Esophagus mucosa (tissue), 1 donor: ENCODE data around the gene MGMT. TPM values are rescaled to one million over a fixed set of nuclear protein-coding genes. Genes with fewer than 3 reads are reported as not detected.

Experiments used
- ATAC-seq: fragments of 200-7000 bp; cut with Tn5 transposase; one replicate; pipeline ENCODE4 v1.9.1; 2020
- total RNA-seq: library from RNA; stranded (reverse); gene quantifications from one replicate; pipeline ENCODE4 v1.2.4, GENCODE V29; 2023
- donor health status: DM: yes; HTN: yes; CAD: no.

MGMT gene
- total RNA-seq, 1 donor from 2014 or later, result 16.5 TPM

DNA sequence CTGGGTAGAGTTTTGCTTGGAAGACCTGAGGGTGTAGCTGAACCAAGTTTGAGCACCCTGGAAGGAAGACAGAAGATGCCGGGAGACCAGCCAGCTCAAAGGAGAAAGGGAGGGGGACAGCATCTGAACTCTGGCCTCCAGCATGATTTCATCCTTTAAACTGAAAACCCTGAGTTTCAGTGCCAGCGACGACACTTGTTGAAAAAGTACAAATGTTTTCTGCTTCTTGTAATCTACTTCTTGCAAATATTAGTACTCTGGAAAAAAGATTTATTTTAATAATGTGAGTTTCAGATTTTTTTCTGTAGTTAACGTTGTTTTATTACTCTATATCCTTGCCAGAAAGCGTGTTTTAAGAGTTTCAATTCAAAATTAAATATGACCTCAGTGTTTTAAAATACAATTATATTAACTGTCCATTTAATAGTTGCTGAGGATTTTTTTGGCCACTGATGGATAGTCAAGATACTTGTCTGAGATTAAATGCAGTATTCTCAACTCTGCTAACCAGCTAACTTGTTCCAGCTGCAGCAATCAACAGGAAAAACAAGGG is 227.7 kb downstream of the MGMT start:
- ATAC-seq, result no peak

DNA sequence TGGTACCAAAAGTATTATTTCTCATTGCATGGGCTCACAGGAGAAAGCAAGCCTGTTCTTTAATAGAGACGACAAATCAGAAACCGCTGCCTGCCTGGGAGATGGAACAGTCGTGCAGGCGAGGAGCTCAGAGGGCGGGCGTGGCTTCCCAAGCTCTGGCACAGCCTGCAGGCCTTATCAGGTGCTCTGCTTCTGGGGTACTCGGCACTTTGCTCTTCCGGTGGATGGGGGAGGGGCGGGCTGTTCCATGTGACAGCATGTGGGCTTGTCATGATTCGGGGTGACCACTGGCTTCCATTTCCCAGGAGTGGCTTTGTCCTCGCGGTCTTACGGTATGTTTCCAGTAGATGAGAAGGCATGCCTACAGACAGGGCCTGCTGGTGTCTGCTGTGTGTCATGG is 228.6 kb downstream of the MGMT start:
- no peak for ATAC-seq

DNA sequence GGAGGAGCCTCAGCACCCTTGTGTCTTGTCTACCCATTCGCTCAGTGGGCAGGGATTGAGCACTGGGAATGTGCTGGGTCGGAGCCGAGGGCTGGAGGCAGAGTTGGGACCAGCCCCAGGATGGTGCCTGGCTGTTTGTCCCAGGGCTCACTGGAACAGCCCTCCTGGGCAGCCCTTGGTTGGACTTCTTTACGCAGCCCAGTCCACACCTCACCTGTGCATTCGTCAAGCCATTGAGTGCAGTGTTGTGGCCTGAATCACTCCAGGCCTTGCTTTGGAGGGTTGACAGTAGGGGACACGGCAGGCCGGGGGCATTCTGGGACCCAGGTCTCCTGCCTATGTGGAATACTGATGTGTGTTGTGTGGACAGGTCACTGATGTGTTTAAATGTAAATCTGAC is 229.6 kb downstream of the MGMT start:
- no peak for ATAC-seq

DNA sequence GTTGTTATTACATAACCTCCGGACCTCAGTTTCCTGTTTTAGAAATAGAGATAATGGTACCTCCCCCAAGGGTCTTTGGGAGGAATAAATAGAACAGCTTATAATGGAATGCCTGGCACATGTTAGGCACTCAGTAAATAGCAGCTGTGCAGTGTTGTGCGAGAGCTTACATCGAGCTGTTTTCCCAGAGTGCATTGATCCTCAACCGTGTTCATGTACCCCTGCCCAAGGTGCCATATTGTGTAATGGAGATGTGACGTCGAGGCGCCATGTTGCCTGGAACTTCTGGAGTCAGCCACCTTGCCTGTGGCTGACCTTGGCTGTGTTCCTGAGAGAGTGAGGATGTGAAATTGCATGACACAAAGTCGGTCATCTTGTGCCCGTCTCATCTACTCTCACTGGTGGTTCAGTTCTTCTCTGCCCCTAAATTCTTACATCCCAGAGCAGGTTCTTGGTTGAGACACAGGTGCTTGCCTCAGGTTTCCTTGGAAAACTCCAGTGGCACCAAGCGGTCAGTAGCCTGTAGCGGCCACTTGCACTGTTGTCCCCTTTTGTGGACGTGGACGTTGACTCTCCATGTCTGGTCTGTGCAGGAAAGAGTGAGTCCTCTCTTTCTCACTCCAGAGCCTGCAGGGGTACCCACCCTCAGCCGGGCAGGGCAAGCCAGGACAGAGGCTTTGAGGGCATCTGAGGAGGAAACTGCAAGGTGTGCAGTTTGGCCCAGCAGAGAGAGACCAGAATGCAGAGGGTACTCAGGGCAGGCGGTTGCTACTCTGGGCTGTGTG is 230.6 kb downstream of the MGMT start:
- ATAC-seq, result no peak

DNA sequence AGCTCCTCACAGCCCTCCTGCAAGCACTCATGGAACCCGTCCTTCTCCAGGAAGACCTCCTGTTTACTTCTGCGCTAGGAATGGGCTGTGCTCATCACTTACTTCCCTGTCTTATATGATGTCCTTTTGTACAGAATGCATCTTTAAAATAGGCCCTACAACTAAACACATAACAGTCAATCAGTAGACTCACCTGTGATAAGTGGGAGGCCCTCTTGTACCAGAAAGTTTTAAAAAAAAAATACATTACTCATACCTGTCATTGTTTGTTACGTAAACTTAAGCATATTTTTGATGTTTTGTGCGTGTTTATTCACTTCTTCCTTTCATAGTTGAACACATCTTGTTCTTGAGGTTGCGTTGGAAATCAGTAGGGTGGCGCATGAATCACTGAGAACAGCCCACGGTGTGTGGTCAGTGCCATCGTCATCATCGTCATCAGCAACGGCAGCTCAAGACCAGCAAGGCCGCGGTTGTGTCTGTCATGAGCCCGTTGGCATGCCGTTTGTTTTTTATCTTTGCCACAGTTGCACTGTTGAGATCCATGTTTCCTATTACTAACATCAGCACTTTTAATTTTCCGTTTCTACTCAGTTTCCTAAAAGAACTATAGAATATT is 232.8 kb downstream of the MGMT start:
- no peak for ATAC-seq

DNA sequence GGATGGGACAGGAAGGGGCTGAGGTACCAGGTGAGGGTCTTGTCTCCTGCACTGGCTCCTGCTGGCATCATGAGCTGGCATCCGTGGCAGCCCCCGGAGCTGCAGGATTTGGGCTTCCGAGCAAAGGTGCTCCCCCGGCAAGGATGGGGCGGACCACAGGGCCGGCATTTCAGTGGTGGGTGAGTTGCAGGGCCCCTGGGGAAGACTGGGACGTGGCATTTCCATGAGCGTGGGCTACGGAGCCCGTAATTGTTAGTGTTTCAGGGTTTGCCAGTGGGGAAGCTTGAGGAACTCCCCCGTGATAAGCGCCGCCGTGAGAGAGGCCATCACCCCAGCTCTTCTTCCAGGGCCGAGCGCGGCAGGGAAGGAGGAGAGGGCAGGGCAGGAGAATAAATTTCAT is 235.6 kb downstream of the MGMT start:
- no peak for ATAC-seq

DNA sequence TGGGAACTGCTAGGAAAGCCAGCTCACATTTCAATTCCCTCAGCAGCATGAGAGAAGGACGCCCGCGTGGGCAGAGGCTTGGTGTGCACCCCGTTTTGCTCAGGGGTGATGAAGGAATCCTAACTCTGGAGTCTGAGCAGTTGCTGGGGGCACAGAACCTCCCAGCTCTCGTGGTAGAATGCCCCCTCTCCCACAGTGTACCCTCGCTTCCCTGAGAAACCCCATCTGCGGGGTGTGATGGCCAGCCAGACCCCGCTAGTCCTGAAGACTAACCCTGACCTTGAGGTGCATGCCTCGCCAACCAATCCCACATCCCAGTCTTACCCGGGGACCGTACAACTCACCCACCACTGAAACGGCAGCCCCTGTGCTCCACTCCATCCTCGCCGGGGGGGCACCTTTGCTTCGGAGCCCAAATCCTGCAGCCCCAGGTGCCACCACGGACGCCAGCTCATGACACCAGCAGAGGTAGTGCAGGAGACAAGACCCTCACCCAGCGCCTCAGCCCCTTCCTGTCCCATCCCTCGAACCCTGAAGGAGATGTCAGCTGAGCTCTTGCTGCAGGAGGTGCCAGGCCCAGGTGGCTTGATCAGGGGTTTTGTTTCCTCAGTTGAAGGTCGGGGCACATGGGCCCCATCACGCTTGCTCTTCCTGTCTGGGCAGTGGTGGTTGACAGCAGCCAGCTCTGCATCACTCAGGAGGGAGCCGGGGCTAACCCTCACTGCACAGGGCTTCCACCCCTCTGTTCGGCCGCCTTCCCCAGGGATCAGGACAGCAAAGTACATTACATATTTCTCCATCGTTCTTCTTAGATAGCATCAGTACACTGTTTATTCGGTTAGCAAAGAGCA is 236.5 kb downstream of the MGMT start:
- ATAC-seq, result no peak

DNA sequence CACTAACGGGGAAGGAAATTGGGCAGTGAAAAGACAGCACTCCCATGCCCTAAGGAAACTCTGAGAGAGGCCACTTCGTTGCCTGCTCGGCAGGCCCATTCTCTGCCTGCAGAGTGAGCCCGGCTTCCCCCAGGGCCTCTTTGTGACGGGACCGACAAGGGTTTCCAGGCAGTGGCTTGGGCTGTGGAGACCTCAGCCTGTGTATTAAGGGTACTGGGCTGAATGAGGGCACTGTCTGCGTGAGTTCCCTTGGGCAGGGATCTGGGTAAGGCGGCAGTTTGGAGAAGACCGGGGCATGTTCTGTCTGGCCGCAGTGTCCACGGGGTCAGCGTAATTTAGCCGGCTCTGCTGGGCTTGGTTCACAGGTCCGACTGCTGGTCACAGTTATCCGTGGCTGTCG is 237.2 kb downstream of the MGMT start:
- ATAC-seq, result no peak

DNA sequence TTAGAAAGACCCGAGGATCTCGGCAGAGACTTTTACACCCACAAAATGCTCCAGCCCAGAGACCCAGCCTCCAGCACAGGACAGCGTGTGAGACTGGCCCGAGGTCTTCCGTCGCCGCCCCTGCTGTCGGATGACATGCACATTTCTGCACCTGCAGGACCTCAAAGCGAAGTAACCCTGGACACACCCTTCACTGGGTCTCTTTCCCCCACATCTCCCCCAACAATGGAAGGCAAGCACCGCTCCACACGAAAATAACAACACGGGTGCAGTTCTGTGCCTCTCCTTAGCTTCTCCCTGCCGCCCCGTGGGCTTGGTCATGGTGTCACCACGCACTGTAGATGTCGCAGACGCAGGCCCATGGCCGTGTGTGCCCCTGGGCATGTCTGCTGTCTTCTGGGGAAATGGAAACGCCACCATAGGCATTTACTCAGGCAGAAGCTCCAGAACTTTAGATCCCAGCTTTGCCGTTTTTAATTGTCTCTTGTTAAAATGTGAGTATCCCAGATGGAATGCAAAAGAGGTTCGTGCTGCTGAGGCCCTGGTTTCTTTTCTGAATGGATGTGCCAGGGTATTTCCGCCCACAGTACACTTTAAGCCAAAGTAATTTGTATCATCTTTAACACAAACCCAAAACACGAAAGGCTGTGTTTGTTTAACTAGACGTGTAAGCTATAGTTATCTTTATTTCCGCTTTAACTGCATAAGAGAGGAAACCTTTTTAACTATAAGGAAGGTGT is 237.9 kb downstream of the MGMT start:
- no peak for ATAC-seq

DNA sequence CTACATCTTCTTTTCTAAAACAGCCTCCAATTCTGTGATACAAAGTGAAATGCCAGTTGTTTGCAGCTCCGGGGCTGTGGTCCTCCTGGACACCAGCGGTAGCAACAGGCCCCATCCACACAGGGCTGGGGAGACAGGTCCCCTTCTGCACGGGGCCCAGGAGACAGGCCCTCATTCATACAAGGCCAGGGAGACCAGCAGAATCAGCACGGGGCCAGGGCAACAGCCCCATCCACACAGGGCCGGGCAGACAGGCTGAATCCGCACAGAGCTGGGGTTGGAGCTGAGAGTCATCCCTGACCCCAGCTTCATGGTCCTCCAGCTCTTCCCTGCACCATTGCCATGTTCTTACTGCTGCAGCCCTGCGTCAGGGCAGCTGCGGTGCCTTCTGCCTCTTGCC is 238.6 kb downstream of the MGMT start:
- no peak for ATAC-seq

DNA sequence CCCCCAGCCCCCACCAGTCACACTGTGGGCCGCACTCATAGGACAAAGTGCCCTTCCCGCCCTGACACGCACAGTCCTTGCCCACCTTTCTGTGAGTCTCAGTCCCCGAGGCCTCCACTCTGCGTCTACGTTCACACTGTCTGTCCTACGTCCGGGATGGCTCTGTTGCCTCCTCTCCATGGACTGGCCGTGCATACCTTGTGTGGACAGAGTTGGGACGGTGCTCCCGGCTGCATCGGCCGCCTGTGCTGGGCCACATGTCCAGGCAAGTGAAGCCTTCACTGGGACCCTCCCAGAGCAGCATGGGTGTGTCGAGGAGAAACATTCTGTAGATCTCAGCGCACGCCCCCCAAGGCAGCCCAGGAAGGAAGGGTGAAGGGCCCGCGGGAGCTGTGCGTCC is 239.0 kb downstream of the MGMT start:
- no peak for ATAC-seq

DNA sequence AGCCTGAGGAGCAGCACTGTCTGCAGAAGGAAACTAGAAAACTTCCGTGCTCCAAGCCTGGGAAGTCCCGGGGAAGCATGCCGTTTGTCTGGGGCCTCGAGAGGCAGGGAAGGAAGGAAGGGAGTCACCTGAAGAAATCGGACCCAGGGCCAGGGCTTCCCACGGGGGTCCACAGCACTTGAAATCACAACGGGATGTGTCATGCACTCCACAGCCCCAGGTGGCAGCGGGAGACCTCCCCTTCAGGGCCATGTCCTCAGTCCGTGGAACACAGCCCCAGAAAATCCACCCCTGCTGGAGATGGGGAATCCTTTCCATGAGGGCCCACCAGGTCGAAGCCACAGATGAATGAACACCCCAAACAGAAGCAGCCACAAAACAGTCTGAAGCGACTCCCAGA is 239.5 kb downstream of the MGMT start:
- no peak for ATAC-seq

DNA sequence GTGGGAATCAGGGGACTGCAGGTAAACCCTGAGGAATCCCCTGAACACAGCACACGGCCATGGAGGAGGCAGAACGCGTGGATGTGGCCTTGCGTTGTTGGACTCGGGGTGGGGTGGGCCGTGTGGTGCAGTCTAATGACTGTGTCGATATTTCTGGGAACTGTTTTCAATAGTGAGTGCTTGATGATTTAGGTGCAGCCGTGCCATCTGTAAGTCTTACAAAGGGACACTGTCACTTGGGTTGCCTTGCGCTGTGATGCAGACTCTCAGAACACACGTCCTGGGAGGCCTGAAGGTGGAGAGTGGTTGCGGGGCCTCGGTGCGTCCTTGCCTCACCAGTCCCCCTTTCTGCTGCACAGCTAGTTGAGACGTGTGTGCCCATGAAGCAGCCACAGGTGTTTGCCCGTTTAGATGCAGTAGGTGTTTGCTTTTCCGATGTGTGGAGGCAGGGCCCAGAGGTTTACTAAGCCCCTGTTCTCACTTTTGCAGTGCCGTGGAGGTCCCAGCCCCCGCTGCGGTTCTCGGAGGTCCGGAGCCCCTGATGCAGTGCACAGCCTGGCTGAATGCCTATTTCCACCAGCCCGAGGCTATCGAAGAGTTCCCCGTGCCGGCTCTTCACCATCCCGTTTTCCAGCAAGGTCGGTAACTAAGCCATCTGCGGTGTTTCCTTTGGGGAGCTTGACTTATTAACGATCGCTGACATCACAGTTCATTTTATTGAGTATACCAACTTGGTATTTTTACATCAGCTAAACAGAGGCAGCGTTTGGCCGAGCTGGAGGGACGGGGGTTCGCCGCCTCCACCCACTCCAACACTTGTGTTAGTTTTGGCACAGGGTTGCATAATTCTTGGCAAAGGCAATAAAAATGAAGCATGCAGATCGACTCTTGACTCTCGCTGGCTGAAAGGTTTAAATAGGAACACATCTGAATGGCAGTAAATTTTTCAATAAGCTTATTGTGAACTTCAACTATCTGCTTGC is 240.7 kb downstream of the MGMT start:
- no peak for ATAC-seq

DNA sequence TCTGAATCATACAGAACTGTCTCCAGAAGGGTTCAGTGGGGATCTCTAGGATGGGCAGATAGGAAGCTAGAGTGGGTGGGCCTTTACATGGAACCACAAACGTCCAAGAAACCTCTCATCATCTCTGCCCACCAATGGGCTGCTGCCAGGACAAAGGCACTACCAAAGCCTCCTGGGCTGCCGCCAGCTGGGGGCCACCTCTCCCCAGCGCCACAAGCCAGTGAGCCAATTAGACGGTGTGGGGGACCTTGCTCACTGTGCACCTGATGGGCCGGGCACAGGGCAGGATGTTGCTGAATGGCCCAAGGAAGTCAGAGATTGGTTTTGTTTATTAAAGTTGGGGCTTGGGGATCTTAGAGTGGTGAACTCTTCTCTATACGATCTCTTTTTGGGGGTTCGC is 242.1 kb downstream of the MGMT start:
- no peak for ATAC-seq

DNA sequence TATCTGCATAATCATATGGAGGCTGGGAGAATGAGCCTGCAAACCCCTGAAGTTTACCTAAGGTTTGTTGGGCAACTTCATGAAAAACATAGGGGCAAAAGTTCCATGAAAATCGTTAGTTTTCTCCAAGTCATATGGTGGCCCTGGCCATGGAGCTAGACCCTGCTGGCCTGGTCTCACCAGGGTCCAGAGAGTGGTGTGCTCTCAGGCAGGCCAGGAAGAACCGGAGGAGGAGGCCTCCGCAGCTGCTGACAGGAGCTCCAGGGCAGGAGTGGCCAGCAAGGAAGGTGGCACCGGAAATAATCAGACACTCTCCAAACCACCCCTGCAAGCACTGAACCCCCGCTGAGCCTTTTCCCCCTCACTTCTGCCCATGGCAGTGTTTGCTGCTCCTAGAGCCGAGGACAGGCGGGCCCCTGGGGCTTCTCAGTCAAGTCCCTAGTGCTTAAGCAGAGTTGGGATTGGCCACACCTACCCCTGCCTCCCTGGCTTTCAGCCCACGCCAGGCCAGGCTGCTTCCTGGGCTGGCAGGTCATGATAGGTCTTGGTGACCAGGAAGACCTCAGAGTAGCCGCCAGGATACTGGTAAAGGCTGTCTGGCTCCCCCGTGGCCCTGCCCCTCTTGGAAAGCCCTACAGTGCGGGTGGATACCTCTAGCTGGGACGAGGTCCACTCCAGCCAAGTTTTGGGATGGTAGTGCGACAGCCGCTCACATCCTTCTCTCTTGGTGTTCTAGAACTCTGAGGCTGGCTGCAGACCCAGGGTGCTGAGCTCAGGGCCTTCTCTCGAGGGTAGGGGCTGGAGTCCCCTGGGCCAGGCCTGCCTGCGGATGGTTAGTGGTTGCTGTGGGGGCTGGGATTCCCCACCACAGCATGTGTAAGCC is 242.8 kb downstream of the MGMT start:
- peak; percentile 17 for ATAC-seq

DNA sequence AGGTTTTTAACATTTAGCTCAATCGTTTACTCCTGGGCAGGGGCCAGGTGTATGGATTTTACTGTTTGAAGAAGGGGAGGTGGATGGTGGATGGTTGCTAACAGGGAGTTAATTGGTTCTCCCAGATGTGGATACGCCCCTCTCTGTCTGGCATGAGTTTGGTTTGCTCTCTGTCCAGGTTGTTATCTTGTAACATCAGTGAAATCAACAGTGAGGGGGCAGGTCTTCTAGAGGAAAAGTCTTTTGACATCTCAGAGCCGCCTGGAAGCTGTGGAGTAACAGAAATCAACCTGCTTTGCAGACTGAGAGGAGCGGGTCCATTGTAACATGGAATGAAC is 243.4 kb downstream of the MGMT start:
- no peak for ATAC-seq

DNA sequence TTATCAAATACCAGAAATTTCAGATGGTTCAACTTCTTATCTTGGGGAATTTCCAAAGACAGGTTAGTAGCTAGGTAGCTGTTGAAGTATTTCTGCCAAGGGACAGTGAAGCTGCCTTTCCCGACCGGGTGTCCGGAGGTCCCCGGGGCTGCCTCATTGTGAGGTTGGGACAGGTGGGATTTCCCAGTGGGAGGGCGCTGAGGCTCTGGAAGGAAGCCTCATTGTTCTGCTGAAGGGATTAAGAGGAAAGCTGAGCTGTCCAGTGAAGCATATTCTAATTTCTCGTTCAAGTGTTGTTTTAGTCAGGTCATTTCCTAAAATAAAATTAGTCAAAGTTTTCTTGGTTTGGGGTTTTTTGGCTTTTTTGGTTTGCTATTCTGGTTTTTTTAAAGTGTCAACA is 244.2 kb downstream of the MGMT start:
- no peak for ATAC-seq

DNA sequence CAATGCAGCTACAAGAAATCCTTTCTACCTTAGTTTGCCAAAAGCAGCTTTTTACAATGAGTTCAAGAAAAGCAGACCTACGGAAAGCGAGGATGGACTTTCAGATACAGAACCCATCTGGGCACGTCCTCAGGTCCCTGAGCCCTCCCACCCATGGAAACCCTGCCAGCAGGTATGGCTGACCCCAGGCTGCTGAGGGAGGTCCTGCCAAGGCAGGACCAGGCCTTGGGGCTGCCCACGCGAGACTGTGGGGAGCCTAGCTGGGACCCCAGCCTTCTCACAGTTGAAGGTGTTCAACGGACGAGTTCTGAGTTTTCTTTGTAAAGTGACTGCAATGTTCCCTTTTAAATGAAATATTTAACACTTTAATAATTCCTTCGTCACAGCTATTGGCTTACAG is 245.0 kb downstream of the MGMT start:
- no peak for ATAC-seq

DNA sequence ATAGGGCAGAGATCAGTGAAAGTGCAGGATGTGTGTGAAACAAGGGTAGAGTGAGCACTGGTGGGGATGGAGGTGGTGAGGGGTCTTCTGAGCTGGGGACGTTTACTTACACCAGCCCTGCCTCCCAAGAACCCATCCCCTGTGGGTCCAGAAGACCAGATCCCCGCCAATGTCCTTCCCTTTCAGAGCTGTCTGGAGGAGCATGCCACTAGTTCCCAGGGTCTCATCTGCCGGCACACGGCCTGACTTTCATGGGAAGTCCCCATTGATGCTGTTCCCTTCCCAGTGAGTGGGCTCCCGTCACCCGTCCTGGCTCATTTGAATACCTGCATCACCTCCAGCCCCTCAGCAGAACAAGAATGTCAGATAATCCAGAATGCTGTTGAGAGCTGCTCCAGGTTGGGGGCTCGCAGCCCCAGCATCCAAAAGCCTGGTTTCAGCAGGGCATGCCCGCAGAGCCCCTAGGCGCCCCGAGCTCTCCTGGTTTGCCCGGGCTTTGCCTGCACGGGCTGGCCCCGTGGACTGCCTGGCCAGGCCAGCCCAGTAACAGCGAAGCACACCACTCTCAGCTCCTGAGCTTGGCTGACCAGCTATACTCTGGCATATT is 246.7 kb downstream of the MGMT start:
- no peak for ATAC-seq

DNA sequence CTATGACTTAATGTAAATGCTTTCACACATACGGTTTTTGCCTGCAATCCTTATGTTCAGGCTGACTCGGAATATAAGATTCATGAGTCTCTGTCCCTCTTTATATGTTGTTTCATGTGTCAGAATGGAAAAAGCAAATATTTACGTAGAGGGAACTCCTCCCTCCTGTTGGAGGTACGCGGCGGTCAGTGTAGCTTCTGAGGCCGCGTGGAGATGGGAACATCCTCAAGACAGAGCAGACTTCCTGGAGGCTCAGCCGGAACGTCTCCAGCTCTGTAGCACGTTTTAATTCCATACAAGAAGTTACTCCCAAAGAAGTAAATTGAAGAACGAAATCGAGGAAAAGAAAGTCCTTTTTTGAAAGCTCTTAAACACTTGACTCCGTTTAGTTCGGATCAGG is 248.8 kb downstream of the MGMT start:
- no peak for ATAC-seq
